Measurements from ENCODE around the gene ACSF2.

The ACSF2 gene

DNA sequence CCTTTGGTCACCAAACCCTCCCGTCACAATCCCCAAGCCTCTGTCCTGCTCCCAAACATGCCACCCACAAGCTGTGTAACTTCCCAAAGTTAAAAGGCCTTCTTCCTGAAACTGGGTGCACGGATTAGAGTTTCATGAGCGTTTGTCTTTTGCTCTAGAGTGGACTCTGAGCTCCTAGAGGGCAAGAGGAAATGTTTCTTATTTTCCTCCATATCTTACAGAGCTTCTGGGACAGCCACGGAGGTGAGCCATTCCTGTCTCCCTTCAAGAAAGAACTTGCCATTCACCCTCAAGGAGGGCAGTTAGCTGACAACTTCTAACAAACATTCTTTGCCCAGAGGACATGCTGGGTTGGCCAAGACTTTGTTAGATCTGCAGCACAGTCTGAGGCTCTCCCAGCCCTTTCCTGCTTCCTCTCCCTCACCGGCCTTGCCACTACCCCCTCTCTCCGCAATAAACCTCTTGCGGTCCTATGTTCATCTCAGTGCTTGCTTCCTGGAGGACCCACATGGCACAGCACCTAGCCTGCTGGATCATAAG is 79.6 kb downstream of the ACSF2 start:
- DNase-seq, result no peak

DNA sequence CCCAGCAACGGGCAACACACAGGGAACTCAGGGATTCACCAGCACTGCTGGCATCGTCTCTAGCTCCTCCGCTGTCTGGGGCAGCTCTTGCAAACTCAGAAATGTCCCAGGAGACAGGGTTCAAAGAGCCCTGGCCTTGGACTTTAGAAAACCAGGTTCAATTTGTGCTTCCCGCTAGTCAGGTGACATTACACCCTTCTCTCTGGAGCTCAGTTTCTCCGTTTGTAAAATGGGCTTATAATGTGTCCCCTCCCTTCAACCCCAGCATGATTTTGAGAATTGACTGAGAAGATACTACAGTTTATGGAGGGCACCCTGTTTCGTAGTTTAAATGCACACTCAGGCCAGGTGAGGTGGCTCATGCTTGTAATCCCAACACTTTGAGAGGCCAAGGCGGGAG is 80.3 kb downstream of the ACSF2 start:
- DNase-seq, result no peak

DNA sequence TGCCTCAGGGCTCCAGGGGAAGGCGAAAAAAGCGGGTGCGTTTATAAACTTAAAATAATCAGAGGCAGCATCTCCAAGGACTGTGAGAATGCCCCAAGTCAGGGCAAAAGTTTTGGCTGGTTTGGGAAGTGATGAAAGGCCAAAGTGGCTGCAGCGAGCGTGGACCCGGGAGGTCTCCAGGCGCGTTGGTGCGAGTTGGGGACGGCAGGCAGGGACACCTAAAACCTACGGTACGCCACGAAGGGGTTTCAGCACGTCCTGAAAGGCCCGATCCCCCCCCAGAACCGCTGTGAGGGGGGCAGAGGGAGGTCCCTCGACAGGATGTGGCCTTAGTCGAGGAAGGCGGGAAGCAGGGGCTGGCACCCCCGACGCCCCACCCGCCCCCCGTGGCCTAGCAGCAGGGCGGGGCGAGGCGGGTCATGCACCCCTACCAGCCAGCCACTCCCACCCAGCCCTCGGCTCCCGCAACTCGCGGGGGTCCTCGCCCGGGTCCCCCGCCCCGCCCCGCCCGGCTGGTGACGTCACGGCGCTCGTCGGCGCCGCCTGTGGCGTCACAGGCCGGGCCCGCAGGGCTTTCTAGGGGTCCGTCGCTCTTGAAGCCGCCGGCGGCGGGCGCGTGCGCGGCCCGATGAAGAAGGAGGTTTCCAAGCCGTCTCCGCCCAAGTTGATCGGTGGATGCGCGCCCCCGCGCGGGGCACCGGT is 82.0 kb downstream of the ACSF2 start, which contains the start of gene MYCBPAP:
Gene MYCBPAP, plus strand, starts transcription at position 569 of the 702 bp plus-strand sequence. CDS start 236 bp downstream, outside the sequence.
- DNase-seq, result peak; percentile 91

GRCh38 chr17:50508573-50509460 is 82.8 kb downstream of the ACSF2 start:
- no peak for DNase-seq

DNA sequence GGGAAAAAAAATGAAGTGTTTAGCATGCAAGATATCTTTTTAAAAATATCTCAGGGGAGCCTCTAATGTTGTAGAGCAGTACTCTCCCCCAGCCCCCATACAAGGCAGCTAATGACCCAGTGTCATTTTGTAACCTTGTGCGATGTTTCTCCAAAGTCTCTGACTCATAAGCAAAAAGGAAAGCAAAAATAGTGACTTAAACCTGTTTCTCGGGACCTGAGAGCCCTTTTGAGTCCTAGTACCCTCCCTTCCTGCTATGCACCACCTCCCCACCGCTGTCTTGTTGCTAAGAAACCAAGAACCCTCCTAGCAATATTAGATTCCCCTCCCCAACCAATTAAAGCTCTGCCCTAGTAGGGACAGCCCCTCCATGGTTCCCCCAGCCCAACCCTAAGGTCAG is 85.0 kb downstream of the ACSF2 start:
- no peak for DNase-seq

GRCh38 chr17:50513495-50513894 is 87.5 kb downstream of the ACSF2 start:
- DNase-seq, result no peak

DNA sequence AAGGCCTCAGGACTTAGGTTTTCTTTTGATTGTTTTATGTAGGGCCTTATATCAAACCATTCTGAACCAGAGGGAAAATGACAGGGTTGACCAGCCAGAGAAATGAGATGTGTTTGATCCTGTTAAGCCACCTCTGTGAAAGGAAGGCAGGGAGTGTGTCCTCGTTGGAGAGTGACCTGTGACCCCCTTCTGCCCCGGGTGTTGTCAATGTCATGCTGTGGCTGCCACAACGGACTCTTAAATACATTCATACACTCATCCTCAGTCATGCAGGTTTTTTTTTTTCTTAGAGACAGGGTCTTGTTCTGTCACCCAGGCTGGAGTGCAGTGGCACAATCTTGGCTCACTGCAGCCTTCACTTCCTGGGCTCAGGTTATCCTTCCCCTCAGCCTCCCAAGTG is 88.4 kb downstream of the ACSF2 start:
- DNase-seq, result no peak

DNA sequence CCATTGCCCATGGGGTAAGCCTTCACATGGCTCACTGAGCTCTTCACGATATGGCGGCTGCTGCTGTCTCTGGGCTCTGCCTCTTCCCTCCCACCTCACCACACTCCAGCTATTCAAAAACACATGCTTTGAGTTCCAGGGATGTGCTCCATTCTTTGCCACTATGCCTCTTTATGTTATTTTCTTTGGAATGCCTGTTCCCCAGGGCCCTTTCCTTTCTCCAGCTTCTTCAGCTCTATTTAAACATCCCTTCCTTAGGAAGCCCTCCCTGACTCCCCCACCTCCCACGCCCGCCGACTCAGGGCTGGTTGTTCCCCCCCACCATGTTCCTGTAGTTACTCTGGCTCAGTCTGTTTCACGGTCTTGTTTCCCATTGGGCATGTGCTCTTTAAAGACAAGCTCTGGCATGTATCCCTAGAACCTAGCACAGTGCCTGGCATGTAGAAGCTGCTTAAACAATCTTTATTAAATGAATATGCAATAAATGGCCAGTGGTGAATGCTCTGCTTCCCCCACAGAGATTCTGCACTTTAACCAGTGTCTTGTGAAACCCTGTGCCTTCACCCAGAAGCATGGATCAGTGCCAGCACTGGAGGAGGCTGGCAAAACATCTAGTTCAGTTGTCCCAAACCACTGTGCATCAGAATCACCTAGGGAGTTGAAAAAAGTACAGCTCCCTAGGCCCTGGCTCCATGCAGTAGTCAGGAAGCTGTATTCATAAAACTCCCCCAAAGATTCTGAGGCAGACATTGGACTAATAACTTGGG is 89.1 kb downstream of the ACSF2 start:
- no peak for DNase-seq

- no peak for DNase-seq
These were observed 91.0 kb downstream of the ACSF2 start for GRCh38 chr17:50517011-50517410.

DNA sequence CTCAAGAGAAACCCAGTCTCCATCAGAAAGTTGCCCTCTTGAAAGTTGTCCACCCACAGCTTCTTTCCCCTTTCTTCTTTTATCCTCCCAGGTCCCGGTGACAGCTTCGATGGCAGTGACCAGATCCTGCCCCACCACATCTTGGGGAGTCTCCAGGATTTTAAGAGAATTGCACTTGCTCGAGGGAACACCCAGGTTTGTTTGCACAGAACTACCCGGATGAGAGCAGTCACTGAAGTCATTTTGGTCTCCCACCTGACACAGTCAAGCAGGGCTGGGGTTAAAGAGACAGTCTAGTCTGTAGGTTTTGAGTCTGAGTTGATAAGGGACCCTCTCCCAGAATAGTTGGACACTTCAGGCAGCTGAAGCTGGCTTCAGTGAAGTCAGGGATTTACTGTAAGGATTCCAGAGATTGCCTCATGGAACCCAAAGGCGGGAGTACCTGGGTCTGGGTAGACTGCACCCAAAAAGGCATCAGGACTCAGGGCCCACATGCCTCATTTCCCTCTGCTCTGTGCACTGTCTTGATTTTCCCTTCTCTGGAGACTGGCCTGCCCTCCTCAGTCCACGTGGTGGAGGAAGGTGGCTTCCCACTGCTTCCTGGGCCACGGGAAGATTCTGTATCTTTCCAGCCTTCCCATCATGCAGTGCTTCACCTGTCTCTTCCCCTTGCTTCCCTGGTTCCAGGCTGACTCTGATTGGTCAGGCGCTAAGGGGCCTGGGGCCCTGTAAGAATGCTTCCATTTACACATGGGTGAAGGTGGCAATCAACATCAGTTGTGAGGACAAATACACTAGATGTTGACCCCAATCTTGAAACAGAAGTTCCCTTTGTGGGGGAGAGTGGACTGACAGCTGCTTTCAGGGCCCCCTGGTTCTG is 91.7 kb downstream of the ACSF2 start:
- DNase-seq, result no peak

DNA sequence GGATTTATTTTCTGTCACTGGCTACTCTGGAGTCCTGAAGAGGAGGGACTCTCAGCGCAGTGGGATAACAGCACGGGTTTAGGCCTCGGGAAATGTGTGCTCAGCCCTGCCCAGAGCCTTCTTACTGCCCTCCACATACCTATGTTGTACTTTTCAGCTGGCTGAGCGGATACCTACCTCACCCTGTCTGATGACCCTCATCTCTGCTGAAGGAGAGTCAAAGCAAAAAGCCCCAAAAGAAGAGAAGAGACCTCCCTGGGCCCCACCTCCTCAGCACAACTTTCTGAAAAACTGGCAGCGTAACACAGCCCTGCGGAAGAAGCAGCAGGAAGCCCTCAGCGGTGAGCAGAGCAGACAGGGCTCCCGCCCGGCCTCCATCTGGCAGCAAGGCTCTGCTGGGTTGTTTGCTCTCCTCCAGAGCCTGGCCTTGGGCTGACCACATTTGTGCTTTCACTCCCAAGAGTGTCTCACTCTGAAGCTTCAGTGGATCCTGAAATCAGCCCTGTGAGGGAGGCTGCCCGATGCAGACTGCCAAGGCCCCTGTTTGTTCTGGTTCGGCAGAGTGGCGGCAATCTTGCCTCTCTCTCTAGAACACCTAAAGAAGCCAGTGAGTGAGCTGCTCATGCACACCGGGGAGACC is 92.5 kb downstream of the ACSF2 start:
- no peak for DNase-seq

GRCh38 chr17:50519141-50519834 is 93.3 kb downstream of the ACSF2 start:
- no peak for DNase-seq

- no peak for DNase-seq
These were observed 94.5 kb downstream of the ACSF2 start for GRCh38 chr17:50520483-50520882.

GRCh38 chr17:50521514-50521913 is 95.5 kb downstream of the ACSF2 start:
- no peak for DNase-seq

GRCh38 chr17:50522766-50523165 is 96.7 kb downstream of the ACSF2 start:
- DNase-seq, result no peak

DNA sequence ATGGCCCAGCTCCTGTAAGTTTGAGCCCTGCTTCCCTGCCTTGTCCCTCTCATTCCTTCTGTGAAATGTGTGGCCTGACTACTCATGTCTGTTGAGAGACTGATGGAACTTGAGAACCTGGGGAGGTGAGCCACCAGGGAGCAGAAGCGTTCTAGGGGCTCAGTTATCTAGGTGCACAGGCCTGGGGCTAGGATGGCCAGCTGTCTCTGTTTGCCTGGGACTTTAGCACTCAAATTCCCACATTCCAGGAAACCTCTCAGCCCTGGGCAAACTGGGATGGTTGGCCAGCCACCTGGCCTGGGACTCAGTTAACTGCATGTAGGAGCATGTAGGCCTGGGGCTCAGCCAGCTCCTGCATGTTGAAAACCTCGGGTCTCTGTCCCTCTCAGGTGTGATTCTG is 97.2 kb downstream of the ACSF2 start:
- no peak for DNase-seq
